Choroid plexus epithelial cell (primary cell): ENCODE results near the gene CLCN2.
A peak's percentile ranks its signal among the peaks of the same experiment; 100 is the strongest.

Experiments
- DNase-seq: peaks from one replicate; pipeline ENCODE4 v3.0.0-alpha.2; 2010; ENCODE audit warnings: low read depth
- H3K4me3 ChIP-seq: 2 replicates; pipeline ENCODE4 v1.5.1; 2011; ENCODE audit warnings: low read depth, mild to moderate bottlenecking, control low read depth, low read length, moderate library complexity
- TF ChIP-seq, protein P1 (sequence below): conservative IDR thresholded peaks from 2 replicates; pipeline ENCODE4 v1.5.1; 2011; ENCODE audit warnings: low read depth, mild to moderate bottlenecking, control low read depth, inconsistent platforms, low read length, moderate library complexity

The CLCN2 gene

DNA sequence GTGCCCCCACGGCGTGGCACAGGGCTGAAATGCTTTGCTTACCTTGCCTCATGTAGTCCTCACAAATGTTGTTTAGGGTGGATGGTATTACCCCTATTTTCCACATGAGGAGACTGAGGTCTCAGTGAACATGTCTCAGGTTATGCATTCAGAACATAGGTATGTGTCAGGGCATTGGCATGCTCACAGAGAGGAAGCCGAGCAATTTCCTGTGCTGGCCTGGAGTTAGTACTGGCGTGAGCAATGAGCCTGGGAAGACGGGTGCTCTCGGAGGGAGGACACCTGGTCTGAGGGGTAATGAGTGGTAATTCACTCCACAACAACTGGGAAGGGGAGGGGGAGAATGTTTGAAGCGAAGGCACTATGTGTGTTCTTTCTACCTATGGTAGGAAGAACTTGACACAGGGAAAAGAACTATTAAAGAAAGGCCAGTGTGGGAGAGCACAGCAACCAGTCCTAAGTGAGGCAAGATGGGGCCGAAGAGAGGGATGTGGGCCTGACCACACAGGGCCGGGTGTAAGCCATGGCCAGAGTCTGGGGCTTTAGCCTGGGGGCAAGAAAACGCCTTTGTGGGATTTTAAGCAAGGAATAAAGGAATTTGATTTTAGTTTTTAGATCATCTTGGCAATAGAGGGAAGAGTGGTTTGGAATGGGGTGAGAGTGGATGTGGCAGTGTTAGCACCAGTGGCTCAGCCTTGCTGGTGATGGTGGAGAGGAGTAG, 28.9 kb downstream of the CLCN2 start:
- H3K4me3 ChIP-seq = no peak overlapping the region
- TF ChIP-seq, protein P1, sequence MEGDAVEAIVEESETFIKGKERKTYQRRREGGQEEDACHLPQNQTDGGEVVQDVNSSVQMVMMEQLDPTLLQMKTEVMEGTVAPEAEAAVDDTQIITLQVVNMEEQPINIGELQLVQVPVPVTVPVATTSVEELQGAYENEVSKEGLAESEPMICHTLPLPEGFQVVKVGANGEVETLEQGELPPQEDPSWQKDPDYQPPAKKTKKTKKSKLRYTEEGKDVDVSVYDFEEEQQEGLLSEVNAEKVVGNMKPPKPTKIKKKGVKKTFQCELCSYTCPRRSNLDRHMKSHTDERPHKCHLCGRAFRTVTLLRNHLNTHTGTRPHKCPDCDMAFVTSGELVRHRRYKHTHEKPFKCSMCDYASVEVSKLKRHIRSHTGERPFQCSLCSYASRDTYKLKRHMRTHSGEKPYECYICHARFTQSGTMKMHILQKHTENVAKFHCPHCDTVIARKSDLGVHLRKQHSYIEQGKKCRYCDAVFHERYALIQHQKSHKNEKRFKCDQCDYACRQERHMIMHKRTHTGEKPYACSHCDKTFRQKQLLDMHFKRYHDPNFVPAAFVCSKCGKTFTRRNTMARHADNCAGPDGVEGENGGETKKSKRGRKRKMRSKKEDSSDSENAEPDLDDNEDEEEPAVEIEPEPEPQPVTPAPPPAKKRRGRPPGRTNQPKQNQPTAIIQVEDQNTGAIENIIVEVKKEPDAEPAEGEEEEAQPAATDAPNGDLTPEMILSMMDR = no peak
- DNase-seq = peak; percentile 97

DNA sequence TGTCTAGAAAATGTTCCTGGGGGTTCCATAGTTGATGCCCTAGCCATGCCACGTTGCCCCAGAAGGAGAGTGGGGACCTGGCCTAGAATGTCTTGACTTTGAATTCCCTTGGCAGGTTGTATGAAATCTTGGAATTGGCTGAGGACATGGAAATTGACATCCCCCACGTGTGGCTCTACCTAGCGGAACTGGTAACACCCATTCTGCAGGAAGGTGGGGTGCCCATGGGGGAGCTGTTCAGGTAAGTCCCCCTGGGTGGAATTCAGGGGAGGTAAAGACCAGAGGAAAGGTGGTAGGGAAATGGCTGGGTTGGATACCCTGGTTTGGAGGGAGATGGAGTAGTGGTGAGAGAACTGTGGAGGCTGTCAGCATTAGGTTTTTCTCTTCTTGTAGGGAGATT, 32.9 kb downstream of the CLCN2 start:
- no peak overlapping the region for H3K4me3 ChIP-seq
- TF ChIP-seq, protein P1 = no peak
- DNase-seq = no peak

DNA sequence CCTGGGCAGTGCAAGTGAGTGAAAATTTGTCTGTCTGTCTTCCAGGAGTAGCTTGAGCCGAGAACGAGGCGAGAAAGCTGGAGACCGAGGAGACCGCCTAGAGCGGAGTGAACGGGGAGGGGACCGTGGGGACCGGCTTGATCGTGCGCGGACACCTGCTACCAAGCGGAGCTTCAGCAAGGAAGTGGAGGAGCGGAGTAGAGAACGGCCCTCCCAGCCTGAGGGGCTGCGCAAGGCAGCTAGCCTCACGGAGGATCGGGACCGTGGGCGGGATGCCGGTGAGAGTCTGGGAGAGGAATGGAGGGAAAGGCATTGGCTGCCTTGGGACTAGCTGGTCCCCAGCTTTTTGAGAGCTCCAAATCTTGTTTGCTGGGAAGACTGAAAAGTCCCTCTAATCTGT, 34.2 kb downstream of the CLCN2 start:
- DNase-seq = no peak
- H3K4me3 ChIP-seq = no peak overlapping the region
- TF ChIP-seq, protein P1 = no peak

DNA sequence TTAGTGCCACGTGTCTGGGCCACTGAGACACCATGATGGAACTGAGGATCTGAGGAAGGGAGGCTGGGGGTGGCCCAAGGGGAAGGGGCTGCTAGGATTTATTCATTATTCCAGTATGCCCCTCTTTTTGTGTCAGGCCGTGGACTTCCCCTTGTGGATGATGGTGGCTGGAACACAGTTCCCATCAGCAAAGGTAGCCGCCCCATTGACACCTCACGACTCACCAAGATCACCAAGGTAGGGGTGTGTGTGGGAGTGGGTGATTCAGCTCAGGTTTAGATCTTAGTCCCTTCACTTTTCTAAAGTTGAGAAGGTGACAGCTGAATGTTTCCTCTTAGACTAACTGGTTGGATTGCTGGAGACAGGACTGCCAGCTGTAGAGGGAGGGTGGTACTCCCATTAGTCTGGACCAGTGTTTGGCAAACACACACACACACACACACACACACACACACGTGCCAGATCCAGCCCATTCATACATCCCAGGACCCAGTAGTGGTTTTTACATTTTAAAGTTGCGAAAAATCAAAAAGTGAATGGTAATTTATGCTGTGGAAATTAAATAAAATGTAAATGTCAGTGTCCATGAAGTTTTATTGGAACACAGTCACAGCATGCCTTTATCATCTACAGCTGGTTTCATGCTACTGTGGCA, 35.6 kb downstream of the CLCN2 start:
- no peak for DNase-seq
- H3K4me3 ChIP-seq = no peak overlapping the region

DNA sequence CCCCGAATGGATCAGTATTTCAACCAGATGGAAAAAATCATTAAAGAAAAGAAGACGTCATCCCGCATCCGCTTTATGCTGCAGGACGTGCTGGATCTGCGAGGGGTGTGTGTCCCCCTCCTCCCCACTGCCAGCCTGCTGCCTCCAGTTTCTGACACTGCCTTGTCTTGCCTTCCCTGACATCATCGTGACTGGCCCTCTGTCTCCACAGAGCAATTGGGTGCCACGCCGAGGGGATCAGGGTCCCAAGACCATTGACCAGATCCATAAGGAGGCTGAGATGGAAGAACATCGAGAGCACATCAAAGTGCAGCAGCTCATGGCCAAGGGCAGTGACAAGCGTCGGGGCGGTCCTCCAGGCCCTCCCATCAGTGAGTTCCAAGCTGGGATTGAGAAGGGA, 36.1 kb downstream of the CLCN2 start:
- TF ChIP-seq, protein P1 = no peak

More for the DNA sequence above, 35.6 kb downstream of the CLCN2 start:
- TF ChIP-seq, protein P1 = no peak

DNA sequence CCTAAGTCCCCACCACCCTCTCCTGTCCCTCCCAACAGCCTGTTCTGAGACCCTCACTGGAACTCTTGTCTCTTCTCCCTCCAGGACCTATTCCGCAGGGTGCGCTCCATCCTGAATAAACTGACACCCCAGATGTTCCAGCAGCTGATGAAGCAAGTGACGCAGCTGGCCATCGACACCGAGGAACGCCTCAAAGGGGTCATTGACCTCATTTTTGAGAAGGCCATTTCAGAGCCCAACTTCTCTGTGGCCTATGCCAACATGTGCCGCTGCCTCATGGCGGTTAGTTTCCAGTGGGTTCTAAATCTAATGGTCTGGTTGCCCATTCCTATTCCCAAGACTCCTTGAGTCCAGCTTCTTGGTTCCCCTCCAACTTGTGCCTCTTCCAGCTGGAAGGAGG, 37.7 kb downstream of the CLCN2 start:
- TF ChIP-seq, protein P1 = no peak
- no peak for DNase-seq
- H3K4me3 ChIP-seq = no peak overlapping the region

More for the DNA sequence above, 36.1 kb downstream of the CLCN2 start:
- no peak for DNase-seq
- H3K4me3 ChIP-seq = no peak overlapping the region
